Activated T-helper 2 cell treated with anti-CD3 and anti-CD28 coated beads, Interferon-gamma antibody, Interleukin-2, Interleukin-4, amounts not matched to agents 10 μg/mL and 5 μg/mL and 100 μg/mL, durations not matched to agents 14 hours and 24 hours and 36 hours (primary cell): Measurements from ENCODE around the gene GALNT17. TPM values are rescaled to one million over a fixed set of nuclear protein-coding genes. Genes with fewer than 3 reads are reported as not detected.

Experiments used
- DNase-seq: peaks from one replicate; pipeline ENCODE4 v3.0.0; 2021; ENCODE audit warnings: low spot score
- H3K27ac Mint-ChIP-seq: one replicate; pipeline ENCODE4 v1.8.0; 2021; ENCODE audit warnings: mixed read lengths
- H3K27me3 Mint-ChIP-seq: one replicate; pipeline ENCODE4 v1.8.0; 2021; ENCODE audit warnings: low read depth, mixed read lengths
- H3K36me3 Mint-ChIP-seq: one replicate; pipeline ENCODE4 v1.8.0; 2021; ENCODE audit warnings: low read depth, mixed read lengths
- H3K4me1 Mint-ChIP-seq: one replicate; pipeline ENCODE4 v1.8.0; 2021; ENCODE audit warnings: low read depth, mixed read lengths
- H3K4me3 Mint-ChIP-seq: one replicate; pipeline ENCODE4 v1.8.0; 2021; ENCODE audit warnings: low read depth, mild to moderate bottlenecking, moderate library complexity, mixed read lengths
- H3K9me3 Mint-ChIP-seq: one replicate; pipeline ENCODE4 v1.8.0; 2021; ENCODE audit warnings: mixed read lengths
- intact Hi-C: fragments of 100-400 bp; cut with micrococcal nuclease; formaldehyde crosslinking; loops from one replicate; pipeline ENCODE4 v1.15.1; 2023
- total RNA-seq: library from RNA; stranded (reverse); gene quantifications from 2 replicates; pipeline ENCODE4 v1.2.3, GENCODE V29; 2022

The GALNT17 gene
- total RNA-seq, result not detected in 2 replicates

DNA sequence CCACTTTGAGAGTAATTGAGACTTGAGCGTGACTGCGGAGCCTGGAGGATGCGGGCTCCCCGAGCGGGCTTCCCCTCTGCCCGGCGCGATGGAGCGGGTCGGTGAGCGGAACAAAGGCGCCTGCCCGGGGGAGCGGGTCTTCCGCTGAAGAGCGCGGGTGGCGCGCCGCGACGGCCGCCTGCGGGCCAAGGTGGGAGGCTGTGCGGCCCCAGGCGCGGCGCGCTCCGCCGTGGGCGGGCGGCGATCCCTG lies at the start of gene GALNT17:
GALNT17 (plus strand) TSS at position 18 of the 250 bp plus-strand sequence.
- peaks cover 17% of the 10 kb centered on the region for H3K9me3 Mint-ChIP-seq
- no peak for DNase-seq
- intact Hi-C loops, result no loop called here
- H3K27ac Mint-ChIP-seq, result no peak within 1 kb of the TSS
- H3K27me3 Mint-ChIP-seq, result peaks cover 9% of the 10 kb centered on the region
- H3K4me3 Mint-ChIP-seq, result no peak within 1 kb of the TSS
- no peaks in the 10 kb centered on the region for H3K36me3 Mint-ChIP-seq
- no peaks in the 10 kb centered on the region for H3K4me1 Mint-ChIP-seq

DNA sequence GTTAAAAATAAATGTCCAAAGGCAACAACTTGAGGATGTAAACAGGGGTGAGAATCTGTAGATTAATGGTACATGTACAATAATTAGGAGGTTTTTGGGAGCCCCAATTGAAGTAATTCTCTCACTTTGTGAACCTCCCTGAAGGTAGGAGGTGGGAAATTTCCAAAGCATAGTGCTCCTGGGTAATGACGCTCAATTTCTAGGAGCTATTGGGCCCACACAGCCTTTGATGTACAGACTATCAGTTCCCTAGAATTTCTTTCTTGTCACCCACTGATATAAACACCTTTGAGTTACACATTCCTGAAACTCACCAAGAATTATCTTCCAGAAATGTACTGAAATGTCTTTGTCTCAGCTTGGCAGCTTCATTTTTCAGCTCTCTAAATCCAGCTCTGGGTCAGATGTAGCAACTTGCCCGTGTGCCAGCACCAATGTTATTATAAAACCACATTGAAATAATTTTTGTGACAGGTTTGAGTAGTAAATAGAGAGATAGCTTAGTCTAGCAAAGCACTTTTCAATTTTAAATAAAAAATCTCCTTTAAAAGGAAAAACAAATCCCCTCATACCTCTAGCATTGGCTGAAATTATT lies 36.6 kb upstream of the GALNT17 start:
- H3K27ac Mint-ChIP-seq, result no peak overlapping the region
- intact Hi-C loops, result no loop called here

DNA sequence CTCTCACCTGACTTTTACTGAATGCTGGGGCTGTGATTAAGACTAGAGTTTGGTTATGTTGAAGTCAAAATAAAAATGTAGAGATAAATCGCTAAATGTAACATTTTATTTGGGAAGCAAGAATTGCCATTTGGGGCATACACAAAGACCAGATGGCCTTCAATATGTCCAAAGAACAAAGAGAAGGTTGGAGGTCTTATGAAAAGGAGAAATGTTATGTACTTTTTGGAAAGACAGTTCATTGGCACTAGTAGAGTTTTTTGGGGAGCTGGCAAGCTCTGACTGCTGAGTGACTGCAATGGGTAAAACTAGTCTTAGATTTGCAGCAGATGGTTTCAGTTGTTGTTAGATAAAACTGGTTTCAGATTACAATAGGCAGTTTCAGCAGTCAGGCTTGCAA lies 35.6 kb upstream of the GALNT17 start:
- H3K4me3 Mint-ChIP-seq, result no peak overlapping the region
- intact Hi-C loops, result no loop called here
- H3K36me3 Mint-ChIP-seq, result no peaks in the 10 kb centered on the region
- H3K27ac Mint-ChIP-seq, result no peak overlapping the region
- no peak for DNase-seq
- no peaks in the 10 kb centered on the region for H3K27me3 Mint-ChIP-seq
- H3K4me1 Mint-ChIP-seq, result no peaks in the 10 kb centered on the region
- H3K9me3 Mint-ChIP-seq, result peaks cover 49% of the 10 kb centered on the region

More for the DNA sequence above, 36.6 kb upstream of the GALNT17 start:
- no peaks in the 10 kb centered on the region for H3K27me3 Mint-ChIP-seq
- H3K36me3 Mint-ChIP-seq, result no peaks in the 10 kb centered on the region
- H3K4me1 Mint-ChIP-seq, result no peaks in the 10 kb centered on the region
- DNase-seq, result no peak
- no peak overlapping the region for H3K4me3 Mint-ChIP-seq
- peaks cover 55% of the 10 kb centered on the region for H3K9me3 Mint-ChIP-seq

DNA sequence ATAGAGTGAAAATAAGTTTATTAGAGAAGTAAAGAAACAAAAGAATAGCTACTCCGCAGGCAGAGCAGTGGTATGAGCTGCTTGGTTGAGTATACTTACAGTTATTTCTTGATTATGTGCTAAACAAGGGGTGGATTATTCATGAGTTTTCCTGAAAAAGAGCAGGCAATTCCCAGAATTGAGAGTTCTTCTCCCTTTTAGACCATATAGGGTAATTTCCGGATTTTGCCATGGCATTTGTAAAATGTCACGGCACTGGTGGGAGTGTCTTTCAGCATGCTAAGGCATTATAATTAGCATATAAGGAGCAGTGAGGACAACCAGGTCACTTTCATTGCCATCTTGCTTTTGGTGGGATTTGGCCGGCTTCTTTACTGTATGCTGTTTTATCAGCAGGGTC lies 25.7 kb upstream of the GALNT17 start:
- no peak for DNase-seq
- Mint-ChIP-seq H3K4me1 (no peaks in the 10 kb centered on the region), H3K36me3 (no peaks in the 10 kb centered on the region), H3K4me3 (no peak overlapping the region), H3K27me3 (no peaks in the 10 kb centered on the region), H3K9me3 (peaks cover 50% of the 10 kb centered on the region), H3K27ac (no peak overlapping the region)
- intact Hi-C loops, result no loop called here

DNA sequence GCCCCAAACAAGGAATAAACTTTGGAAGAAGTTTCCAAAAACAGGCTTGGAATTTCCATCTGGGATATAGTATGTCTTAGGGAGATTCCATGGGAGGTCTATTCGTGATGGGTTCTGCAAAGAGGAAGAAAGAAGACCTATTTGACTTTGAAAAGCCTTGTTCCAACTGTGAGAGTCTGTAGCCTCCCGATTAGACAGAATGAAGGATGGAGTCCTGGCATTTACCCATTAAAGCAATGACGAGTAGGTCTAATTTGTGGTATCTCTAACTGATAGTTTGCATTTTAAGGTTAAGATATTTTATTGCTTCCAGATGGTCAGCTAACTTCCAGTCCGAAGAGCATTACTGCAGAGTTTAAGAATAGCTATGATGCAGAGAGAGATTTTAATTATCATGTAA lies 19.5 kb upstream of the GALNT17 start:
- Mint-ChIP-seq H3K27me3 (no peaks in the 10 kb centered on the region), H3K27ac (no peak overlapping the region), H3K4me1 (no peaks in the 10 kb centered on the region)

DNA sequence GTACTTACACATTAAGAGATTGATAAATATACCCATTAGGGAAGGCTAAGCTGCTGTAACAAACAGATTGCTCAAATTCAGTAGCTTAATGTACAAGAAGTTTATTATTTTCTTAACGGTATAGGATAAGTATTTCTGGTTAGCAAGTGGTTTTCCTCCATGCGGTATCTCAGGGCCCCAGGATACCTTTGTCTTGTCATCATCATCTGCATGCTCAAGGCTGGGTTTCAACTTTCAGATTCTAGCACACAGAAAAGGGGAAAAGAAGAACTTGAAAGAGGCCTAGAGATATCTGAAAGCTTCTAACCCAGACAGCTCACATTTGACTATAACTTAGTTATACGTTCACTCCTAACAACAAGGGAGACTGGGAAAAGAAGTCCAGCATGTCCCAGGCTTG lies 11.8 kb upstream of the GALNT17 start:
- no peaks in the 10 kb centered on the region for H3K27me3 Mint-ChIP-seq
- H3K27ac Mint-ChIP-seq, result no peak overlapping the region
- intact Hi-C loops, result no loop called here
- no peaks in the 10 kb centered on the region for H3K4me1 Mint-ChIP-seq
- peaks cover 41% of the 10 kb centered on the region for H3K9me3 Mint-ChIP-seq
- no peaks in the 10 kb centered on the region for H3K36me3 Mint-ChIP-seq
- no peak for DNase-seq
- no peak overlapping the region for H3K4me3 Mint-ChIP-seq

More for the DNA sequence above, 19.5 kb upstream of the GALNT17 start:
- peaks cover 55% of the 10 kb centered on the region for H3K9me3 Mint-ChIP-seq
- no peak for DNase-seq
- intact Hi-C loops, result no loop called here
- no peaks in the 10 kb centered on the region for H3K36me3 Mint-ChIP-seq
- H3K4me3 Mint-ChIP-seq, result no peak overlapping the region

DNA sequence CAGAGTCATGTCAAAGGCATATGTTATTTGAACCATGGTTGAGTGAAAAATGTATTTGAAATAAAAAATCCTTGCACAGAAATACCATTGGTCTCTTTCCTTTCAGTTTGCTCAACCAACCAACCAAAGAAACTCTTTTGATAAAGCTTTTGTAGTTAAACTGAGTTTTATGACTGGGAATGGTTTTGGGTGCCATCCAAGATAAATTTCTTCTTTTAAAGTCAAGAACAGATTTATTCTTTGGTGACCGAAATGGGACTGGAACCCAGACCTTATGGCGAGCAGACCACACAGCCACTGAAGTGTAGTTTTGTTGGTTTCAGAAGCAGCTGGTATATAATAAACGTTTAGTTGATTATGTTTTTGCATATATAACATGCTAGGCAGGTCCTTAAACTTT lies 2.8 kb upstream of the GALNT17 start:
- H3K4me3 Mint-ChIP-seq, result no peak overlapping the region
- H3K9me3 Mint-ChIP-seq, result peaks cover 25% of the 10 kb centered on the region
- DNase-seq, result no peak
- no peak overlapping the region for H3K27ac Mint-ChIP-seq
- H3K4me1 Mint-ChIP-seq, result no peaks in the 10 kb centered on the region
- intact Hi-C loops, result no loop called here
- no peaks in the 10 kb centered on the region for H3K36me3 Mint-ChIP-seq
- peaks cover 9% of the 10 kb centered on the region for H3K27me3 Mint-ChIP-seq

DNA sequence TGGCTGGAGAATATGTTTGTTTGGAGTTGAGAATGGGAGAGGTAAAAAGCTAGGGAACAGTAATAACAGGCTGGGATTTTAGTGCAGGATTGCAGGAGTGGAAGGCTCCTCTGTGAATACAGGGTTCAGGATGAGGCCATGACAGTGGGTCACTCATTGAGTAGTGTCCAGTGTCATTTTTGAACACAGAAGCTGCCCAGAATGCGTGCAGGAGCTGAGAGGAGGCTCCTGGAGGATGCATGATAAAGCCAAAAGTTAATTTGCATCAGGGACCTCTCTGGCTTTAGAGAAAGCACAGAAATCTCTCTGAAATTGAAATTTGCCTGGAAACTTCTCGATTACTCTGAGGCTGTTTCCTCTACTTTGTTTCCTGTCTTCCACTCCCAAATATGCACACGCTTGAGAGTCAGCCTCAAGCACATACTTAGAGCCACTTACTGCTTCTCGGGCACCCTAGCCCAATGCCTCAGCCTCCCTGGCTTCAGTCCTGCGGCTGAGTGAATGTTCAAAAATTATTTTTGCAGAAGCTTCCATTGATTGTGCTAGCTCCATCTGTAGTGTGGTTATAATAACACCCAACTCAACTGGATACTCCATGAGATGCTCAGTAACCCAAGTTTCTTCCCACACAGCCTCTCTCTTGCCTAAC lies 1.8 kb upstream of the GALNT17 start:
- DNase-seq, result no peak
- Mint-ChIP-seq H3K36me3 (no peaks in the 10 kb centered on the region), H3K27me3 (peaks cover 9% of the 10 kb centered on the region), H3K27ac (no peak overlapping the region), H3K9me3 (peaks cover 19% of the 10 kb centered on the region), H3K4me1 (no peaks in the 10 kb centered on the region), H3K4me3 (no peak overlapping the region)
- intact Hi-C loops, result no loop called here

DNA sequence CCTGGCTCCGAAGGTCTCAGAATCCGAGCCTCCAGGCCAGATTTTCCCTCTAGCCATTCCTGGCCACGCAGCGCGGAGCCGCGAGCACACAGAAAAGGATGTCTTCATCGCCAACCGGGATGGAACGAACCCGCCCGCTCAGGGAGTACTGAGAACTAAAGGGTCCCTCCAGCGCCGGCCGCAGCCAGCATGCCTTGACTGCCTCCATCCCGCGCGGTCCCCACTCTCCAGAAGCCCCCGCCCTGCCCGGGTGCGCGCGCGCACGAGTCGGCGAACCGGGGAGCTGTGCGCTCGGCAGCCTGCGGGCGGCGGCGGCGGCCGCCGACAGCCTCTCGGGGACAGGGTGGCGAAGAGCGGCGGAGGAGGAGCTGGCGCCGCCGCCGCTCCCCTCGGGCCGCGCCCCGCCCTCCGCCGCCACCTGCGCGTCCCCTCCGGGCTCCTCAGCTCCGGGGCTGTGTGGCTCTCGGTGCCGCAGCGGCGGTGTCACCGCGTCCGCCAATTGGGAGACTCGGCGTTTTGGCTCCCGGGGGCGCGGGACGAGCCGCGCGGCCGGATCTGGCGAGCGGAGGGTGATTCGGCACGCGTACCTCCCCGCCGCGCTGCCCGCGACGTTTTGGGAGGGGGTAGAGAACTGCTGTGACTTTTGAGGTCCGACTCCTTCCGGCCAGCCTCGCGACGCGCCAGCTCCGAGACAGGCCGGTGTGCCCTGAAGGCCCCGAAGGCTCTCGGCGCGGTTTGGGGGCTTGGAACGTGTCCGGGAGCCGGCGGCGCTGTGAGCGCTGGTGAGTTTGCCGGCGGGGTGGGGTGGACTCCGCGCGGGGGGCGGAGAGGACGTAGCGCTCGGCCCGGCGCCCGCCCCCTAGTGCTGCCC lies 453 bp upstream of the GALNT17 start:
- no peaks in the 10 kb centered on the region for H3K4me1 Mint-ChIP-seq
- peaks cover 9% of the 10 kb centered on the region for H3K27me3 Mint-ChIP-seq
- H3K9me3 Mint-ChIP-seq, result peaks cover 17% of the 10 kb centered on the region
- no peak for DNase-seq
- intact Hi-C loops, result no loop called here
- H3K4me3 Mint-ChIP-seq, result no peak overlapping the region
- H3K27ac Mint-ChIP-seq, result no peak overlapping the region
- no peaks in the 10 kb centered on the region for H3K36me3 Mint-ChIP-seq

DNA sequence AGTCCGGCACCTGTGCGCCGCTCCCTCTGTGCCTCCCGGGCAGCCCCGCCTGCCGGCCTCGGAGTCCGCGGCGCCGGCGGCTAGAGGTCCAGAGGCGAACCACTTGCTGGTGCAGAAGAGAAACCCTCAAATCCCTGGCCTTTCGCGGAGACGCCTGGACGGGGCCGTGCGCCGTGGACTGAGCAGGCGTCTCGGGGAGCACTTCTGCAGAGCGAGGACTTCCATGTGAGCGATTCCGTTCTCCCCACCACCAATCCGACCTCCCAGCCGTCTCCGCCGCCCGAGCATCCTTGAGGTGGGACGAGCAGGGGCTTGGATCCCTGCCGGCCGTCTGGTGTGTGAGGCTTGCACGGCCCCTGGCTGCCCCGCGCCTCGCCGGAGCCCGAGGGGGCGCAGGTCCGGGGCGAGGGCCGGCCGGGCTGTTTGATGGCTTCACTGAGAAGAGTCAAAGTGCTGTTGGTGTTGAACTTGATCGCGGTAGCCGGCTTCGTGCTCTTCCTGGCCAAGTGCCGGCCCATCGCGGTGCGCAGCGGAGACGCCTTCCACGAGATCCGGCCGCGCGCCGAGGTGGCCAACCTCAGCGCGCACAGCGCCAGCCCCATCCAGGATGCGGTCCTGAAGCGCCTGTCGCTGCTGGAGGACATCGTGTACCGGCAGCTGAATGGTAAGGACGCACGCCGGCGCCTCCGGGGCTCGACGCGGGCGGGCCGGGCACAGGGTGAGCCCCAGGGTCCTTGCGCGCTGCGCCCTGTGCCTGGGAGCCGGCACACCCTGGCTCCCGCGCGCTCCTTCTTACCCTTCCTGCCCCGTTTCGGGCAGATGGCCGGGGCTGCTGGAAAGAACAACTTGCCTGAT lies 660 bp downstream of the GALNT17 start:
- Mint-ChIP-seq H3K27me3 (peaks cover 9% of the 10 kb centered on the region), H3K27ac (no peak overlapping the region), H3K9me3 (peaks cover 14% of the 10 kb centered on the region), H3K4me3 (no peak overlapping the region), H3K4me1 (no peaks in the 10 kb centered on the region), H3K36me3 (no peaks in the 10 kb centered on the region)
- intact Hi-C loops, result no loop called here
- no peak for DNase-seq

DNA sequence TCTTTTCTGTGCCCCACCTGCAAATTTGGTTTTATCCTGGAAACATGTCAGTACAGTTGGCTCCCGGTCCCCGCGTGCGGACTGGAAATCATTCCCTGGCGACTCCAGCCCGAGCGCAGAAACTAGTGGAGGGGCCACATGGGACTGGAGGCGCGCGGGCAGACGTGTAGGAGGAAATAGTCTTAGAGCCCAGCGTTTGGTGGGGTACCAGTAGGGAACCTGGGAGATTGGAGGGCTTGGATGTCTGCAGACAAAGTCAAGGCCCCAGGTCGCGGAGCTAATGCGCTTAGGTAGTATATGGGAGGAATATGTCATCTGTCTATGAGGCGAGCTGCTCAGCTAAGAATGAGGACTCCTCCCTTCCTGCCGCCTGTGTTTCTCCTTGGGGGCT lies 1.3 kb downstream of the GALNT17 start:
- no peaks in the 10 kb centered on the region for H3K36me3 Mint-ChIP-seq
- DNase-seq, result no peak
- intact Hi-C loops, result no loop called here
- H3K9me3 Mint-ChIP-seq, result peaks cover 17% of the 10 kb centered on the region
- H3K4me3 Mint-ChIP-seq, result no peak overlapping the region
- no peaks in the 10 kb centered on the region for H3K4me1 Mint-ChIP-seq
- H3K27me3 Mint-ChIP-seq, result peaks cover 9% of the 10 kb centered on the region
- H3K27ac Mint-ChIP-seq, result no peak overlapping the region

DNA sequence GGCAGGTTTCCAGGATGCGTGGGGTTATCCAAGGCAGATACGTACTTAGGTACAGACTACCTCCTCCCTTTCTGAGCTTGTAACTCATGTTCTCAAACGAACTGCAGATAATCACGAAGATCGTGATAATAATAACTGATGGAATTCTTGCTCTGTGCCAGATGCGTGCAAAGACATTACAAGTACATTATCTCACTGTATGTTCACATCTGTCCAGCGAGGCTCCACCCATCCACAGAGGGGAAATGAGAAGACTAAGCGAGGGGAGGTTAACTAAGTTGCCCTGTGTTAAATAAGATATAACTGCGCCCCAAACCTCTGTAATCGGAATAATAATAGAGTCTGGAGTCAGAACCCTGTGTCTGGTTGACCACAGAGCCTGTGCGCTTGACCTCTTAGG lies 1.9 kb downstream of the GALNT17 start:
- intact Hi-C loops, result no loop called here
- DNase-seq, result no peak
- Mint-ChIP-seq H3K9me3 (peaks cover 18% of the 10 kb centered on the region), H3K27me3 (peaks cover 9% of the 10 kb centered on the region), H3K27ac (no peak overlapping the region), H3K36me3 (no peaks in the 10 kb centered on the region), H3K4me1 (no peaks in the 10 kb centered on the region), H3K4me3 (no peak overlapping the region)
